KMS-11 (cell line): ENCODE results near the gene AKAP7.
"Not testable (repeated sequence)": the region's sequence is repeated elsewhere in the genome, so short reads cannot be mapped to it uniquely, and the experiment has no call there.

Experiments used
- H2AFZ ChIP-seq: fragments of 200-600 bp; sonication (generic); 2 replicates; pipeline ENCODE4 v1.6.1; 2016; ENCODE audit warnings: antibody characterized with exemption, mixed run types, low read depth
- H3K27ac ChIP-seq: fragments of 200-600 bp; sonication (generic); 2 replicates; pipeline ENCODE4 v1.6.1; 2016; ENCODE audit warnings: mild to moderate bottlenecking, mixed run types
- H3K27me3 ChIP-seq: fragments of 200-600 bp; sonication (generic); 2 replicates; pipeline ENCODE4 v1.6.1; 2017; ENCODE audit warnings: mild to moderate bottlenecking, low read depth, mixed run types, moderate library complexity; ENCODE audit not compliant: insufficient read depth
- H3K36me3 ChIP-seq: fragments of 200-600 bp; sonication (generic); 2 replicates; pipeline ENCODE4 v1.6.1; 2017; ENCODE audit warnings: mild to moderate bottlenecking, mixed run types; ENCODE audit not compliant: insufficient read depth
- H3K4me1 ChIP-seq: fragments of 200-600 bp; sonication (generic); 2 replicates; pipeline ENCODE4 v1.6.1; 2016; ENCODE audit warnings: mild to moderate bottlenecking, low read depth, mixed run types; ENCODE audit not compliant: poor library complexity, severe bottlenecking
- H3K4me2 ChIP-seq: fragments of 200-600 bp; sonication (generic); 2 replicates; pipeline ENCODE4 v1.7.0; 2016; ENCODE audit warnings: mild to moderate bottlenecking, mixed run types
- H3K4me3 ChIP-seq: fragments of 200-600 bp; sonication (generic); IDR thresholded peaks from 2 replicates; pipeline ENCODE4 v1.6.1; 2017; ENCODE audit warnings: low read depth, low read length, mixed read lengths; ENCODE audit not compliant: insufficient read depth
- H3K79me2 ChIP-seq: fragments of 200-600 bp; sonication (generic); 2 replicates; pipeline ENCODE4 v1.6.1; 2016; ENCODE audit warnings: low read depth, mixed run types; ENCODE audit not compliant: insufficient read depth
- H3K9ac ChIP-seq: fragments of 200-600 bp; sonication (generic); 2 replicates; pipeline ENCODE4 v1.6.1; 2016; ENCODE audit warnings: mild to moderate bottlenecking, mixed run types
- H4K20me1 ChIP-seq: fragments of 200-600 bp; sonication (generic); 2 replicates; pipeline ENCODE4 v1.6.1; 2016; ENCODE audit warnings: mild to moderate bottlenecking, mixed run types; ENCODE audit not compliant: insufficient read depth
- CTCF ChIP-seq: fragments of 200-600 bp; sonication (generic); conservative IDR thresholded peaks from 2 replicates; pipeline ENCODE4 v1.6.1; 2017; ENCODE audit warnings: low read depth, mild to moderate bottlenecking, antibody characterized with exemption, low read length, moderate library complexity, mixed read lengths

AKAP7 gene

GRCh38 chr6:131292145-131292938, 157.1 kb downstream of the AKAP7 start:
- Histone ChIP-seq H3K36me3 (no peaks in the 10 kb centered on the region), H3K27me3 (no peaks in the 10 kb centered on the region), H3K9ac (no peak overlapping the region), H3K4me2 (no peak overlapping the region), H3K79me2 (no peaks in the 10 kb centered on the region), H3K4me1 (no peaks in the 10 kb centered on the region), H4K20me1 (no peaks in the 10 kb centered on the region), H3K4me3 (no peak overlapping the region), H3K27ac (no peak overlapping the region), H2AFZ (no peak overlapping the region)
- TF ChIP-seq CTCF = no peak

GRCh38 chr6:131293472-131293911, 158.2 kb downstream of the AKAP7 start:
- H3K79me2 ChIP-seq = no peaks in the 10 kb centered on the region
- no peak for TF ChIP-seq CTCF
- H3K27ac ChIP-seq = no peak overlapping the region
- no peak overlapping the region for H3K9ac ChIP-seq
- H3K4me3 ChIP-seq = no peak overlapping the region
- no peak overlapping the region for H3K4me2 ChIP-seq
- no peaks in the 10 kb centered on the region for H3K27me3 ChIP-seq
- H2AFZ ChIP-seq = no peak overlapping the region
- H4K20me1 ChIP-seq = no peaks in the 10 kb centered on the region
- H3K36me3 ChIP-seq = no peaks in the 10 kb centered on the region
- no peaks in the 10 kb centered on the region for H3K4me1 ChIP-seq

- Histone ChIP-seq H2AFZ (no peak overlapping the region), H3K9ac (no peak overlapping the region), H3K27me3 (no peaks in the 10 kb centered on the region), H3K4me1 (no peaks in the 10 kb centered on the region), H3K27ac (no peak overlapping the region), H3K79me2 (no peaks in the 10 kb centered on the region), H3K4me2 (no peak overlapping the region), H3K36me3 (no peaks in the 10 kb centered on the region), H4K20me1 (no peaks in the 10 kb centered on the region), H3K4me3 (no peak overlapping the region)
- no peak for TF ChIP-seq CTCF
Observed at GRCh38 chr6:131295081-131295480, 159.8 kb downstream of the AKAP7 start.

GRCh38 chr6:131300826-131301225, 165.6 kb downstream of the AKAP7 start:
- H3K27me3 ChIP-seq, H2AFZ ChIP-seq, H3K36me3 ChIP-seq, H3K4me3 ChIP-seq, H3K4me2 ChIP-seq, H3K9ac ChIP-seq, H3K4me1 ChIP-seq, H3K79me2 ChIP-seq, H3K27ac ChIP-seq, H4K20me1 ChIP-seq: not testable (repeated sequence)

- no peak overlapping the region for H2AFZ ChIP-seq
- TF ChIP-seq CTCF = no peak
- no peak overlapping the region for H3K4me2 ChIP-seq
- no peaks in the 10 kb centered on the region for H3K4me1 ChIP-seq
- H3K36me3 ChIP-seq = no peaks in the 10 kb centered on the region
- no peak overlapping the region for H3K27ac ChIP-seq
- no peak overlapping the region for H3K4me3 ChIP-seq
- H3K9ac ChIP-seq = no peak overlapping the region
- no peaks in the 10 kb centered on the region for H3K79me2 ChIP-seq
- H4K20me1 ChIP-seq = no peaks in the 10 kb centered on the region
- no peaks in the 10 kb centered on the region for H3K27me3 ChIP-seq
Observed at GRCh38 chr6:131303338-131303930, 168.2 kb downstream of the AKAP7 start.
